ENCODE data around the gene CAMKV.
"Not testable (repeated sequence)": the region's sequence is repeated elsewhere in the genome, so short reads cannot be mapped to it uniquely, and the experiment has no call there.

Gene CAMKV

GRCh38 chr3:49845694-49846093 is 24.0 kb downstream of the CAMKV start:
- DNase-seq: no peak

GRCh38 chr3:49844464-49845183 is 25.1 kb downstream of the CAMKV start:
- no peak for DNase-seq

- no peak for DNase-seq
These were observed 26.7 kb downstream of the CAMKV start for GRCh38 chr3:49842843-49843517.

- DNase-seq: no peak
These were observed 27.9 kb downstream of the CAMKV start for GRCh38 chr3:49841806-49842205.

GRCh38 chr3:49841126-49841696 is 28.5 kb downstream of the CAMKV start:
- DNase-seq: peak; percentile 13

GRCh38 chr3:49840388-49840787 is 29.3 kb downstream of the CAMKV start:
- DNase-seq: no peak

GRCh38 chr3:49839193-49839809 is 30.4 kb downstream of the CAMKV start:
- DNase-seq: peak; percentile 71

GRCh38 chr3:49831341-49831740 is 38.4 kb downstream of the CAMKV start:
- DNase-seq: no peak

- DNase-seq: no peak
These were observed 43.7 kb downstream of the CAMKV start for GRCh38 chr3:49826016-49826415.

GRCh38 chr3:49823131-49823530 is 46.6 kb downstream of the CAMKV start:
- not testable (repeated sequence) for DNase-seq

- DNase-seq: no peak
These were observed 56.1 kb downstream of the CAMKV start, which contains the start of gene UBA7 for GRCh38 chr3:49813497-49814174. UBA7 (minus strand) TSS chr3:49813953; CDS start chr3:49813787, 166 bp downstream.

GRCh38 chr3:49812916-49813496 is 56.7 kb downstream of the CAMKV start:
- no peak for DNase-seq
